Measurements from ENCODE around the gene TMEM131L.

- TF ChIP-seq GATA3 (IDR thresholded peaks at IDR 0.05; ENCODE audit: low read depth, low read length) (no peak), GATA2 (IDR thresholded peaks at IDR 0.05; ENCODE audit: low read depth, low read length) (no peak)
Measured at GRCh38 chr4:153467897-153468262, 1.7 kb downstream of the TMEM131L start.
